ENCODE data around the gene COL4A1.

Gene COL4A1

GRCh38 chr13:110151462-110151861 lies 155.5 kb downstream of the COL4A1 start:
- Histone ChIP-seq H3K9me3 (ENCODE audit: low read length) (no peaks in the 10 kb centered on the region), H3K4me1 (ENCODE audit: insufficient read depth, low read length, severe bottlenecking) (no peaks in the 10 kb centered on the region), H3K79me2 (ENCODE audit: insufficient read depth, low read length) (no peaks in the 10 kb centered on the region), H3K9me2 (ENCODE audit: low read depth, low read length) (no peaks in the 10 kb centered on the region), H2AFZ (ENCODE audit: low read length) (no peak overlapping the region), H3K9ac (ENCODE audit: low read length) (no peak overlapping the region), H3K4me3 (ENCODE audit: low read depth, low read length, poor library complexity, severe bottlenecking) (no peak overlapping the region), H3K27me3 (ENCODE audit: insufficient read depth, low read length) (peaks cover 17% of the 10 kb centered on the region), H3K36me3 (ENCODE audit: insufficient read depth, low read length) (no peaks in the 10 kb centered on the region), H4K20me1 (ENCODE audit: insufficient read depth, low read length) (no peaks in the 10 kb centered on the region), H3K4me2 (ENCODE audit: low read length) (no peak overlapping the region), H3K27ac (ENCODE audit: low read depth, low read length, poor library complexity, severe bottlenecking) (no peak overlapping the region), H3F3A (ENCODE audit: insufficient read depth, low read length) (no peaks in the 10 kb centered on the region)
- TF ChIP-seq EZH2 (IDR thresholded peaks at IDR 0.05; ENCODE audit: borderline replicate concordance, low read length), result no peak
- TF ChIP-seq CTCF (IDR thresholded peaks at IDR 0.05; ENCODE audit: low read length), result no peak

GRCh38 chr13:110150384-110151101 lies 156.4 kb downstream of the COL4A1 start:
- no peaks in the 10 kb centered on the region for H3F3A ChIP-seq (ENCODE audit: insufficient read depth, low read length)
- no peaks in the 10 kb centered on the region for H4K20me1 ChIP-seq (ENCODE audit: insufficient read depth, low read length)
- H3K27ac ChIP-seq (ENCODE audit: low read depth, low read length, poor library complexity, severe bottlenecking), result no peak overlapping the region
- no peaks in the 10 kb centered on the region for H3K4me1 ChIP-seq (ENCODE audit: insufficient read depth, low read length, severe bottlenecking)
- no peak overlapping the region for H3K9ac ChIP-seq (ENCODE audit: low read length)
- TF ChIP-seq EZH2 (IDR thresholded peaks at IDR 0.05; ENCODE audit: borderline replicate concordance, low read length) (no peak), CTCF (IDR thresholded peaks at IDR 0.05; ENCODE audit: low read length) (no peak)
- no peaks in the 10 kb centered on the region for H3K36me3 ChIP-seq (ENCODE audit: insufficient read depth, low read length)
- no peaks in the 10 kb centered on the region for H3K9me3 ChIP-seq (ENCODE audit: low read length)
- H2AFZ ChIP-seq (ENCODE audit: low read length), result no peak overlapping the region
- no peak overlapping the region for H3K4me2 ChIP-seq (ENCODE audit: low read length)
- H3K4me3 ChIP-seq (ENCODE audit: low read depth, low read length, poor library complexity, severe bottlenecking), result no peak overlapping the region
- H3K9me2 ChIP-seq (ENCODE audit: low read depth, low read length), result no peaks in the 10 kb centered on the region
- H3K79me2 ChIP-seq (ENCODE audit: insufficient read depth, low read length), result no peaks in the 10 kb centered on the region
- H3K27me3 ChIP-seq (ENCODE audit: insufficient read depth, low read length), result peaks cover 17% of the 10 kb centered on the region

GRCh38 chr13:110149036-110149435 lies 157.9 kb downstream of the COL4A1 start:
- no peak overlapping the region for H2AFZ ChIP-seq (ENCODE audit: low read length)
- no peaks in the 10 kb centered on the region for H3F3A ChIP-seq (ENCODE audit: insufficient read depth, low read length)
- no peak overlapping the region for H3K27ac ChIP-seq (ENCODE audit: low read depth, low read length, poor library complexity, severe bottlenecking)
- H3K79me2 ChIP-seq (ENCODE audit: insufficient read depth, low read length), result no peaks in the 10 kb centered on the region
- H3K4me1 ChIP-seq (ENCODE audit: insufficient read depth, low read length, severe bottlenecking), result no peaks in the 10 kb centered on the region
- H3K36me3 ChIP-seq (ENCODE audit: insufficient read depth, low read length), result no peaks in the 10 kb centered on the region
- no peak for TF ChIP-seq CTCF (IDR thresholded peaks at IDR 0.05; ENCODE audit: low read length)
- TF ChIP-seq EZH2 (IDR thresholded peaks at IDR 0.05; ENCODE audit: borderline replicate concordance, low read length), result no peak
- no peaks in the 10 kb centered on the region for H4K20me1 ChIP-seq (ENCODE audit: insufficient read depth, low read length)
- H3K9me3 ChIP-seq (ENCODE audit: low read length), result no peaks in the 10 kb centered on the region
- H3K27me3 ChIP-seq (ENCODE audit: insufficient read depth, low read length), result peaks cover 13% of the 10 kb centered on the region
- H3K4me3 ChIP-seq (ENCODE audit: low read depth, low read length, poor library complexity, severe bottlenecking), result no peak overlapping the region
- no peak overlapping the region for H3K9ac ChIP-seq (ENCODE audit: low read length)
- no peaks in the 10 kb centered on the region for H3K9me2 ChIP-seq (ENCODE audit: low read depth, low read length)
- H3K4me2 ChIP-seq (ENCODE audit: low read length), result no peak overlapping the region

All from OCI-LY1 (cell line).